Measurements from ENCODE around the gene CT47A1.
"Not testable (repeated sequence)": the region's sequence is repeated elsewhere in the genome, so short reads cannot be mapped to it uniquely, and the experiment has no call there.

CT47A1 gene

DNA sequence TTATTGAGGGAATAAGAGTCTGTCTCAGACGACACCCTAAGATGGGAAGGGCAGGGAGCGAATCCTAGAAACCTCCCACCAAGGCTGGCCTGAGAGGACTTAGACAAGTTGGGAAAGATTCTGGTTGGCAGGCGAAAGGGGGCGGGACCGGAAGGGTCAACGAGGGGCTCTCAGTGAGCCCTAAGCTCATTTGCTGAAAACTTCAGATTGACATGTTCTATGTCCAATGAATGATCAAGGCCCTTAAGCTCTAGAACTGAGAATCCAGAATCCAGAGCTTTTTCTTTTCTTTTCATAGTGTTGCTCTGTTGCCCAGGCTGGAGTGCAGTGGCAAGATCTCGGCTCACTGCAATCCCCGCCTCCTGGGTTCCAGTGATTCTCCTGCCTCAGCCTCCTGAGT is at the start of gene CT47A1:
CT47A1 (minus strand) TSS at position 101 of the 400 bp plus-strand sequence. CDS start 231 bp downstream, outside the sequence.
- not testable (repeated sequence) for DNase-seq

DNA sequence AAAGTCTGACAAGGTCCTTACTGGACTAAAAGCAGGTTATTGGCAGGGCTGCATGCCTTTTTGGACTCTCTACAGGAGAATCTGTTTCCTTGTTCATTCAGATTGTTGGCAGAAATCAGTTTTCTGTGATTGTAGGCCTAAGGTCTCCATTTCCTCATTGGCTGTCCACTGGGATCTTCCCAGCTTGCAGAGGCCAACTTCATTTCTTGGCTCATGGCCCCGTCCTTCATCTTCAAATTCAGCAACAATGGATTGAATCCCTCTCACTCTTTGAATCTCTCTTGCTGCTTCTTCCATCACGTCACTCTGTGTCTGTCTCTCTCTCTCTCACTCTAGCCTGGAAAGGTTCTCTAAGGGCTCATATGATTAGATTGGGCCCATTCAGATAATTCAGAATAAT is 47.0 kb upstream of the CT47A1 start:
- DNase-seq: no peak

DNA sequence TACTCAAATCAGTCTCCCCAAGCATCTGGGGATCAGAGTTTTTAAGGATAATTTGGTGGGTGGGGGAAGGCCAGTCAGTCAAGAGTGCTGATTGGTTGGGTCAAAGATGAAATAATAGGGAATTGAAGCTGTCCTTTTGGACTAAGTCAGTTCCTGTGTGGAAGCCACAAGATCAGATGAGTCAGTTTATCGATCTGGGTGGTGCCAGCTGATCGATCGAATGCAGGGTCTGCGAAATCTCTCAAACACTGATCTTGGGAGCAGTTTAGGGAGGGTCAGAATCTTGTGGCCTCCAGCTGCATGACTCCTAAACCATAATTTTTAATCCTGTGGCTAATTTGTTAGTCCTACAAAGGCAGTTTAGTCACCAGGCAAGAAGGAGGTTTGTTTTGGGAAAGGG is 44.5 kb upstream of the CT47A1 start:
- DNase-seq: no peak

DNA sequence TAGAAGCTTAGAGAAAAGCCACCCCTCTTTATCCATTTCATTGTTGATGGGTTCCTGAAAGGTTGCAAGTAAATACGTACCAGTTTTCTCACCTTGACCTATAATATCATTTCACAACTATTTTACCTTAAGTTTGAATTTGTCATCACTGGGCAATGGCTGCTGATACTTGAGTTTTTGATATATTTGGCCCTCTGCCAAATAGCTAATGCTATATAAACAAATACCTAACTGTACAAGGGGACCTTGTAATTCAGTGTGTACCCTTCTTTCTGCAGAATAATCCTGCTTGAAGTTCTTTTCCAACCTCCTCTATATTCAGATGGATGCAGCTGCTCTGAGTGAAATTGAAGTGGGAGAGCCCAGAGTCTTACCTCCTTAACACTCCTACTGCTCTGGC is 42.9 kb upstream of the CT47A1 start:
- no peak for DNase-seq

- no peak for DNase-seq
These were observed 29.3 kb upstream of the CT47A1 start for GRCh38 chrX:121014826-121015225.

GRCh38 chrX:121013897-121014455 is 28.4 kb upstream of the CT47A1 start:
- DNase-seq: no peak

GRCh38 chrX:121011254-121011653 is 25.7 kb upstream of the CT47A1 start:
- DNase-seq: no peak

GRCh38 chrX:121010218-121010617 is 24.7 kb upstream of the CT47A1 start:
- DNase-seq: no peak

- no peak for DNase-seq
These were observed 24.2 kb upstream of the CT47A1 start for GRCh38 chrX:121009764-121010163.

DNA sequence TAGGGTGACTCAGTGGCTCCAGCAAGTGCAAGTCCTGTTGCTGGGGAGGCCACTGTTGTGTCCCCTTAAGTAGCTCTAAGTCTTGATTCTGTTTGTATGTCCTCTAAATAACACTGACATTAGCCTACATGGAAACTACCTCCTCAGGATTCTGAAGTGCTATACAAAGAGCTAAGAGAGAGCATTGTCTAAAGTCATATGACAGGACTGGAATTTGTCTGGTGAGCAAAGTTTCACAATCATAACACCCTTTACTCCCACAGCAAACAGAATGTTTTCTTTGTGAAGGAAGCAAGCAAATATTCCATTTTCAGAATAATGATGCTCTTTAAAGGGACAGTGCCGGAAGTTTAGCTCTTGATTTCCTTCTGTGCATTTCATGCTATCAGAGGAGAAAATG is 23.4 kb upstream of the CT47A1 start:
- DNase-seq: no peak

DNA sequence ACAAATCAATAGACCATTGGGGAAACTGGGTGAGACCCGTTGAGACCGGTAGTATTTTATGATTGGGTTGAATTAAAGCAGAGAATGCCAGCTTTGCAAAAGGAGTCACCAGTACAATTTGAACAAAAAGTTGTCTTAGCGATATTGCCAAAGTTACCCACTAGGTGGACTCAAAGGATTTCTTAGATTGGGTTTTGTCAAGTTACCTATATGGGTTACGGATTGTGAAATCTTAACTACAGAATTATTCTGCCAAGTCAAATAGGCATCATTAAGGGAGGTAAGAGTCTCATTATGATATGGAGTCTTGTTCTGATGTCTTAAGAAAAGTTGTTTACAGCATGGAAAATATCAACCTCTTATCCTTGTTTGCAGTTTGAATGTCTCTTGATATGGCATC is 15.0 kb upstream of the CT47A1 start:
- DNase-seq: no peak

GRCh38 chrX:120999413-120999812 is 13.9 kb upstream of the CT47A1 start:
- DNase-seq: no peak

DNA sequence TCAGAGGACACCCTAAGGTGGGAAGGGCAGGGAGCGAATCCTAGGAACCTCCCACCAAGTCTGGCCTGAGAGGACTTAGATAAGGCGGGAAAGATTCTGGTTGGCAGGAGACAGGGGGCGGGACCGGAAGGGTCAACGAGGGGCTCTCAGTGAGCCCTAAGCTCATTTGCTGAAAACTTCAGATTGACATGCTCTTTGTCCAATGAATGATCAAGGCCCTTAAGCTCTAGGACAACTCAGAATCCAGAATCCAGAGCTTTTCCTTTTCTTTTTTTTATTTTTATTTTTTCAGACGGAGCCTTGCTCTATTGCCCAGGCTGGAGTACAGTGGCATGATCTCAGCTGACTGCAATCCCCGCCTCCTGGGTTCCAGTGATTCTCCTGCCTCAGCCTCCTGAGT is 29.1 kb downstream of the CT47A1 start, which contains the start of gene CT47A7:
CT47A7 (minus strand) TSS at position 101 of the 400 bp plus-strand sequence. CDS start 255 bp downstream, outside the sequence.
- DNase-seq: not testable (repeated sequence)

Measured in stimulated activated CD8-positive, alpha-beta memory T cell treated with anti-CD3 and anti-CD28 coated beads, Interleukin-4, amount 100 ng/mL, for 48 hours (primary cell).